Prostate gland (tissue), 2 donors: Measurements from ENCODE around the gene HMX1. TPM values are rescaled to one million over a fixed set of nuclear protein-coding genes. Genes with fewer than 3 reads are reported as not detected.

Source experiments
- DNase-seq: peaks from one replicate; pipeline ENCODE4 v3.0.0-alpha.2; 2019; ENCODE audit warnings: low spot score
- H3K27ac ChIP-seq, 2 donors: fragments of 200-600 bp; sonication (generic); 2 replicates each; pipeline ENCODE4 v1.5.1; 2017 to 2019
- H3K27me3 ChIP-seq: fragments of 200-600 bp; sonication (generic); replicated peaks from 2 replicates; pipeline ENCODE4 v1.5.1; 2019; ENCODE audit not compliant: insufficient read depth
- H3K36me3 ChIP-seq, 2 donors: fragments of 200-600 bp; sonication (generic); 1 replicate in 1 of 2; 2 replicates in 1 of 2; pipeline versions ENCODE4 v1.5.1 to v1.8.1; 2017 to 2019
- H3K4me1 ChIP-seq: fragments of 200-600 bp; sonication (generic); replicated peaks from 2 replicates; pipeline ENCODE4 v1.5.1; 2019
- H3K4me3 ChIP-seq, 2 donors: fragments of 200-600 bp; sonication (generic); 2 replicates each; pipeline ENCODE4 v1.5.1; 2017 to 2019
- H3K9me3 ChIP-seq: fragments of 200-600 bp; sonication (generic); 2 replicates; pipeline ENCODE4 v1.5.1; 2017
- POLR2A ChIP-seq: fragments of 450-650 bp; IDR thresholded peaks from one replicate; pipeline ENCODE4 v1.6.1; 2016; ENCODE audit warnings: antibody characterized with exemption, mild to moderate bottlenecking
- POLR2AphosphoS5 ChIP-seq: sonication (generic); formaldehyde crosslinking; IDR thresholded peaks from one replicate; pipeline ENCODE4 v1.6.1; 2017; ENCODE audit warnings: antibody characterized with exemption
- WGBS: methylation state at CpG from one replicate; pipeline ENCODE4 v1.1.5; 2018; 5-methylcytosine and 5-hydroxymethylcytosine counted together
- intact Hi-C: fragments of 100-400 bp; cut with DNase I; formaldehyde crosslinking; loops from one replicate; pipeline ENCODE4 v1.14.2; 2022
- total RNA-seq, 2 donors: library from RNA; depleted of rRNA; stranded (reverse); fragments of >200 nt; gene quantifications; one replicate each; pipeline ENCODE4 v1.1.0, GENCODE V29; 2016
- TF ChIP-seq, protein P1 (sequence below), 4 experiments: fragments of 200-600 bp in 2 of 4; fragments of 450-650 bp in 2 of 4; sonication (generic) in 2 of 4; IDR thresholded peaks; 1 replicate in 3 of 4; 2 replicates in 1 of 4; pipeline ENCODE4 v1.5.1; 2016 to 2019; ENCODE audit warnings: antibody characterized with exemption in 4 of 4, mild to moderate bottlenecking in 2 of 4, moderate library complexity in 2 of 4

The HMX1 gene
- total RNA-seq, 2 donors from 2014 or later, result 5.3 TPM; not detected in 1

DNA sequence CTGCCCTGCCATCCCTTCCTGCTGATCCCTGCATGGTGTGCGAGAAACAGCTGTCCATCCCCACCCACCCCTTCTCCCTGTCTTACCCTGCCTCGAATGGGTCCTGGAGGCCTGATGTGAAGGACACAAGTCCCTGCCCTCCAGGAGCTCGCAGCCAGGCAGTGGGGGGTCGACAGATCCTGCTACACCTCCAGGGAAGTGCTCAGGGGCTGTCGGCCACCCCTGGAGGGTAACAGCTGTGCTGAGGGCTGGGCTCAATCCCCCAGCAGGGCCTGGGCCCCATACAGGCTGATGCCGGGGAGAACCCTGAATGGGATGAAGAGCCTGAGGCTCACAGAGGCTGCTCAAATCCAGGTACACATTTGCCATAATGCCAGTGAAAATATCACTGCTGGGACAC is 17.6 kb downstream of the HMX1 start:
- Histone ChIP-seq H3K27ac (no peak overlapping the region), H3K27me3 (peaks cover 36% of the 10 kb centered on the region), H3K4me1 (no peaks in the 10 kb centered on the region), H3K36me3 (no peaks in the 10 kb centered on the region), H3K4me3 (no peak overlapping the region), H3K9me3 (no peaks in the 10 kb centered on the region)
- no peak for DNase-seq
- intact Hi-C loops, result no loop called here
- WGBS, result 35% methylated on average over 6 of the region's 6 CpGs
- TF ChIP-seq, protein P1, sequence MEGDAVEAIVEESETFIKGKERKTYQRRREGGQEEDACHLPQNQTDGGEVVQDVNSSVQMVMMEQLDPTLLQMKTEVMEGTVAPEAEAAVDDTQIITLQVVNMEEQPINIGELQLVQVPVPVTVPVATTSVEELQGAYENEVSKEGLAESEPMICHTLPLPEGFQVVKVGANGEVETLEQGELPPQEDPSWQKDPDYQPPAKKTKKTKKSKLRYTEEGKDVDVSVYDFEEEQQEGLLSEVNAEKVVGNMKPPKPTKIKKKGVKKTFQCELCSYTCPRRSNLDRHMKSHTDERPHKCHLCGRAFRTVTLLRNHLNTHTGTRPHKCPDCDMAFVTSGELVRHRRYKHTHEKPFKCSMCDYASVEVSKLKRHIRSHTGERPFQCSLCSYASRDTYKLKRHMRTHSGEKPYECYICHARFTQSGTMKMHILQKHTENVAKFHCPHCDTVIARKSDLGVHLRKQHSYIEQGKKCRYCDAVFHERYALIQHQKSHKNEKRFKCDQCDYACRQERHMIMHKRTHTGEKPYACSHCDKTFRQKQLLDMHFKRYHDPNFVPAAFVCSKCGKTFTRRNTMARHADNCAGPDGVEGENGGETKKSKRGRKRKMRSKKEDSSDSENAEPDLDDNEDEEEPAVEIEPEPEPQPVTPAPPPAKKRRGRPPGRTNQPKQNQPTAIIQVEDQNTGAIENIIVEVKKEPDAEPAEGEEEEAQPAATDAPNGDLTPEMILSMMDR (IDR thresholded peaks at IDR 0.05), result no peak
- TF ChIP-seq POLR2A, result no peak
- no peak for TF ChIP-seq POLR2AphosphoS5

DNA sequence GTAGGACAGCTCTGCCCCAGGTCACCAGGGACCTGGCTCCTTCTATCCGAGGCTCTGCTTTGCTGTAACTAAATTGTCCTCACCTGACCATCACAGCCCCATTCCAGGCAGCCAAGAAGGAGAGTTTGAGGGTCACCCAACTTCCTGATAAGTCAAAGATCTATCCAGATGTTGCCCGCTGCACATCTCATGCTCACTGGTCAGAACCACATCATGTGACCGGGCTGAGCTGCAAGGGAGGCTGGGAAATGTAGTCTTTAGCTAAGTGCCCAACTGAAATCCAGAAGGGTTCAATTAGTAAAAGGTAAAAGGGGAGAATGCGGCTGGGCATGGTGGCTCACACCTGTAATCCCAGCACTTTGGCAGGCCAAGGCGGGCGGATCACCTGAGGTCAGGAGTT is 18.4 kb downstream of the HMX1 start:
- no peaks in the 10 kb centered on the region for H3K9me3 ChIP-seq
- TF ChIP-seq POLR2A, result no peak
- TF ChIP-seq, protein P1 (IDR thresholded peaks at IDR 0.05), result no peak
- TF ChIP-seq POLR2AphosphoS5, result no peak
- peaks cover 31% of the 10 kb centered on the region for H3K27me3 ChIP-seq
- intact Hi-C loops, result no loop called here
- no peak overlapping the region for H3K27ac ChIP-seq
- no peak overlapping the region for H3K4me3 ChIP-seq
- WGBS, result 88% methylated on average over 6 of the region's 6 CpGs
- H3K4me1 ChIP-seq, result no peaks in the 10 kb centered on the region
- no peaks in the 10 kb centered on the region for H3K36me3 ChIP-seq
- no peak for DNase-seq

DNA sequence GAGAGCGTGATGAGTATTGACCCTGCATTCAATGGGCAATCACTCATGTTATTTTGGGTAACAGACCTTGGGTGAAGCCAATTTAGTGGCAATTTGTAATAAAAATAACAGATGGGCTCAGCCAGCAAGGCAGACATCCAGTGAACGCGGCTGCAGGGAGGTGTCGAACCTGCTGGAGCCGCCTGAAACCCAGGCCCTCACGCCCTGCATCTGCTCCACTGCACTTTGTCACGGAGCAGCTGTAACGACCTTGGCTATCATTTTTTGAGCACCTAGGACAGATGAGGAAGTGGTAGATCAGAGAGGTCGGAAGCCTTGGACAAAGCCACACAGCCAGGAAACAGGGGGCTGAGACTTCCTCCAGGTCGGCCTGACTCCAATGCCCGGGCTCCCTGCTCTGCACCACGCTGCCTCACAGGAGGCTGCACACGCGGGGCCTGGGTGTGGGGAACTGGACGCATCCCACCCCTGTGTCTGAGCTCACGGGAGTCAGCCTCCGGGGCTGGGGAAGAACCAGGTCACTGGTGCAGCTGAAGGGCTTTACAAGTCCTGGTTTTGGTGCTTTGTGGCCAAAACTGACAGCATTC is 19.4 kb downstream of the HMX1 start:
- H3K4me1 ChIP-seq, result no peaks in the 10 kb centered on the region
- no peaks in the 10 kb centered on the region for H3K9me3 ChIP-seq
- WGBS, result 71% methylated on average over 17 of the region's 17 CpGs
- H3K27ac ChIP-seq, result no peak overlapping the region
- DNase-seq, result no peak
- TF ChIP-seq POLR2A, result no peak
- TF ChIP-seq, protein P1 (IDR thresholded peaks at IDR 0.05), result no peak
- TF ChIP-seq POLR2AphosphoS5, result no peak
- no peak overlapping the region for H3K4me3 ChIP-seq
- H3K36me3 ChIP-seq, result no peaks in the 10 kb centered on the region
- intact Hi-C loops, result no loop called here
- H3K27me3 ChIP-seq, result peaks cover 29% of the 10 kb centered on the region

DNA sequence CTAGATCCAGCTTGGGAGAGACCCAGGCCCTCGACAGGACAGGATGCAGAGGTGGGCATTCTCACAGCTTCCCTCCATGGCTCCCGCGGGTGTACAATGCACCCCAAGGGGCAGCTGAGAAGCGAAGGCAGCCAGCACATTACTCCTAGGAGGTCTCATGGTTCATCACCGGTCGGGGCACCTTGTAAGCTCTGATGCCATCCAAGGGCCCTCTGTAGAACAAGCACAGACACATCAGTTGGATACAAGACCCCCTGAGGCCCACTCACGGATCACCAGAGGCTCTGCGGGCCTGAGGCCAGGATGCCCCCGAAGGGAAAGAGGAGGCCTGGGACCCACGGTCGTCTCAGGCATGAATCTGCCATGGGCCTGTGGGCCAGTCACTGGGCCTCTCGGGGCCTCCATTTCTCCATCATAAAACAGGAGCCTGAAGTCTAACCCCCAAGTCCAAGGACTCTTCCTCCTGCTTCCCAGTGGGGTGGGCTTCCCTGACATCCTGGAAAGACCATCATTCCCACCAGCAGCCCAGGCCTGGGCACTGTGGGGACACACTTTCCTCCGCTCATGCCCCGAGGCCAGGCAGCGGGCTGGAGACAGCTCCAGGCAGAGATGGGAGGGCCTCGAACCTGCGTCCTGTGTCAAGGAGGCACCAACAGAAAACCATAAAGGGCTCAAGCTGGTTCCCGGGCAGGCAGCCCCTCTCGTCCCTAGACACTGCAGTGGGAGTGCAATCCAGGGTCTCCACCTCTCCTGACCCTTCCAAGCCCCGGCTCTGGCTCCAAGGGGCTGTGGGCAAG is 20.1 kb downstream of the HMX1 start:
- H3K27me3 ChIP-seq, result peaks cover 29% of the 10 kb centered on the region
- intact Hi-C loops, result no loop called here
- no peak overlapping the region for H3K27ac ChIP-seq
- WGBS, result 83% methylated on average over 19 of the region's 20 CpGs
- no peaks in the 10 kb centered on the region for H3K4me1 ChIP-seq
- no peak overlapping the region for H3K4me3 ChIP-seq
- no peaks in the 10 kb centered on the region for H3K36me3 ChIP-seq
- H3K9me3 ChIP-seq, result no peaks in the 10 kb centered on the region
- DNase-seq, result no peak
- no peak for TF ChIP-seq POLR2AphosphoS5
- TF ChIP-seq, protein P1 (IDR thresholded peaks at IDR 0.05), result no peak
- TF ChIP-seq POLR2A, result no peak

DNA sequence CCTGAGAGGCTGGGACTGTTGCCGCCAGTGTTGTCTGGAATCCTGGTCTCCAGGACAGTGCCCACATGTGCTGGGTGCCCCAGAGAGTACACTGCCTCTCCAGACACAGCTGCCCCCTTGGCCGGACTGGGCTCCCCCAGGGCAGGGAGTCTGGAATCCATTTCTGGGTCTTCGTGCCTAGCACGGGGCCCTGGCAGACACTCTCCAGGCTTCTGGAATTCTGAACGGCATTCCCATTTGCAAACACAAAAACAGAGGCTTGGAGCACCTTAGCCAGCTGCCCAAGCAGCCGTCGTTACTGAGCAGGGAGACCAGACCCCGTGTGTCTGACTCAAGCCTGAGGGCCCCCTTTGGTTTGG is 20.8 kb downstream of the HMX1 start:
- Histone ChIP-seq H3K4me3 (no peak overlapping the region), H3K4me1 (no peaks in the 10 kb centered on the region), H3K9me3 (no peaks in the 10 kb centered on the region), H3K27me3 (peaks cover 27% of the 10 kb centered on the region), H3K27ac (no peak overlapping the region), H3K36me3 (no peaks in the 10 kb centered on the region)
- intact Hi-C loops, result no loop called here
- WGBS, result 75% methylated on average over 8 of the region's 8 CpGs
- no peak for TF ChIP-seq POLR2AphosphoS5
- TF ChIP-seq, protein P1 (IDR thresholded peaks at IDR 0.05), result no peak
- TF ChIP-seq POLR2A, result no peak
- no peak for DNase-seq
